Esophagus squamous epithelium (tissue), 5 donors: Measurements from ENCODE around the gene AS3MT. TPM values are rescaled to one million over a fixed set of nuclear protein-coding genes. Genes with fewer than 3 reads are reported as not detected.

Experiments used
- DNase-seq: peaks from one replicate; lab custom pipeline; 2025; lab: John Stamatoyannopoulos, UW
- H3K27ac ChIP-seq, 4 donors: fragments of 200-600 bp; sonication (generic); one replicate each; pipeline ENCODE4 v1.5.1; 2016 to 2019; ENCODE audit warnings: mild to moderate bottlenecking in 1 of 4
- H3K27me3 ChIP-seq, 4 donors: fragments of 200-600 bp; sonication (generic); 1 replicate in 3 of 4; 2 replicates in 1 of 4; pipeline versions ENCODE4 v1.5.1 to v1.6.0; 2017 to 2021; ENCODE audit warnings: antibody characterized with exemption in 1 of 4
- H3K36me3 ChIP-seq, 3 donors: fragments of 200-600 bp; sonication (generic); one replicate each; pipeline ENCODE4 v1.5.1; 2016 to 2019
- H3K4me1 ChIP-seq, 3 donors: fragments of 200-600 bp; sonication (generic); one replicate each; pipeline ENCODE4 v1.5.1; 2017 to 2019
- H3K4me3 ChIP-seq, 4 donors: fragments of 200-600 bp; sonication (generic); 1 replicate in 3 of 4; 2 replicates in 1 of 4; pipeline ENCODE4 v1.5.1; 2016 to 2019; ENCODE audit warnings: mild to moderate bottlenecking in 2 of 4, moderate library complexity in 1 of 4
- H3K9me3 ChIP-seq, 3 donors: fragments of 200-600 bp; sonication (generic); one replicate each; pipeline ENCODE4 v1.5.1; 2016 to 2019
- POLR2A ChIP-seq, 4 donors: fragments of 450-650 bp; IDR thresholded peaks; one replicate each; pipeline ENCODE4 v1.6.1; 2017; ENCODE audit warnings: antibody characterized with exemption in 4 of 4, mild to moderate bottlenecking in 4 of 4, moderate library complexity in 3 of 4
- WGBS, 2 donors: methylation state at CpG; one replicate each; pipeline ENCODE4 v1.1.5; 2018; 5-methylcytosine and 5-hydroxymethylcytosine counted together
- intact Hi-C: fragments of 100-400 bp; cut with DNase I; formaldehyde crosslinking; loops from one replicate; pipeline ENCODE4 v1.15.0; 2022
- total RNA-seq, 4 donors: library from RNA; depleted of rRNA; stranded (reverse); fragments of >200 nt; gene quantifications; one replicate each; pipeline ENCODE4 v1.1.0, GENCODE V29; 2016
- TF ChIP-seq, protein P1 (sequence below), 6 experiments: fragments of 450-650 bp in 4 of 6; fragments of 200-600 bp in 2 of 6; sonication (generic) in 2 of 6; IDR thresholded peaks; one replicate each; pipeline ENCODE4 v1.5.1; 2016 to 2019; ENCODE audit warnings: antibody characterized with exemption in 6 of 6, mild to moderate bottlenecking in 4 of 6, moderate library complexity in 4 of 6
- donor health status: DM: yes; HTN: yes; CAD: no.

The AS3MT gene
- total RNA-seq, 4 donors from 2014 or later, result 0.44 to 4.4 (median 2.9) TPM

DNA sequence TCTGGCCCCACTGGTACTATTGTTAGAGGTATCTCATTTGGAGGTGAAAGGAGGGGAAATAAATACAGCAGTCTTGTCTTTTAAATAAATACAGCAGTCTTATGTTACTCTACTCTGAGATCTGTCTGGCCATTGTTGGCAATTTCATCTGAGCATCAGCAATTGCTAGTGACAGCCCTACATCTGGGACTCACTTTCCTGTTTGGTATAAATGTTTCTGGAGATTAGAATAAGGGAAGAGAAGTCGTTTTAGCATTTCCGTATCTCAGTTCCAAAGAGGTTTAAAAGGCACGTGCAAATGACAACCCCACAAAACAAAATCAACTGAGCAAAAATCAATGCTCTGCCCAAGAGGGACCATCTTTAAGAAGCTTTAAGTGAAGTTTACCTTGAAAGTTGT lies 30.7 kb downstream of the AS3MT start:
- 77 to 83% methylated on average over 3 of the region's 3 CpGs for WGBS, 2 donors
- no peak overlapping the region for H3K27ac ChIP-seq
- TF ChIP-seq, protein P1, sequence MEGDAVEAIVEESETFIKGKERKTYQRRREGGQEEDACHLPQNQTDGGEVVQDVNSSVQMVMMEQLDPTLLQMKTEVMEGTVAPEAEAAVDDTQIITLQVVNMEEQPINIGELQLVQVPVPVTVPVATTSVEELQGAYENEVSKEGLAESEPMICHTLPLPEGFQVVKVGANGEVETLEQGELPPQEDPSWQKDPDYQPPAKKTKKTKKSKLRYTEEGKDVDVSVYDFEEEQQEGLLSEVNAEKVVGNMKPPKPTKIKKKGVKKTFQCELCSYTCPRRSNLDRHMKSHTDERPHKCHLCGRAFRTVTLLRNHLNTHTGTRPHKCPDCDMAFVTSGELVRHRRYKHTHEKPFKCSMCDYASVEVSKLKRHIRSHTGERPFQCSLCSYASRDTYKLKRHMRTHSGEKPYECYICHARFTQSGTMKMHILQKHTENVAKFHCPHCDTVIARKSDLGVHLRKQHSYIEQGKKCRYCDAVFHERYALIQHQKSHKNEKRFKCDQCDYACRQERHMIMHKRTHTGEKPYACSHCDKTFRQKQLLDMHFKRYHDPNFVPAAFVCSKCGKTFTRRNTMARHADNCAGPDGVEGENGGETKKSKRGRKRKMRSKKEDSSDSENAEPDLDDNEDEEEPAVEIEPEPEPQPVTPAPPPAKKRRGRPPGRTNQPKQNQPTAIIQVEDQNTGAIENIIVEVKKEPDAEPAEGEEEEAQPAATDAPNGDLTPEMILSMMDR (IDR thresholded peaks at IDR 0.05), result no peak
- no peak for TF ChIP-seq POLR2A (IDR thresholded peaks at IDR 0.05)

GRCh38 chr10:102904346-102904745 lies 35.1 kb downstream of the AS3MT start:
- no peaks in the 10 kb centered on the region for H3K27me3 ChIP-seq
- no peaks in the 10 kb centered on the region for H3K9me3 ChIP-seq
- TF ChIP-seq, protein P1 (IDR thresholded peaks at IDR 0.05), result no peak
- no peak for TF ChIP-seq POLR2A (IDR thresholded peaks at IDR 0.05)
- H3K36me3 ChIP-seq, result no peaks in the 10 kb centered on the region
- intact Hi-C loops, result loop anchor here (5.0 kb wide), 1 partner anchor 67 kb away; the partner anchor contains the start of gene CYP17A1
- no peaks in the 10 kb centered on the region for H3K4me1 ChIP-seq
- no peak overlapping the region for H3K4me3 ChIP-seq
- no peak overlapping the region for H3K27ac ChIP-seq
- DNase-seq, result no peak

More for the DNA sequence above, 30.7 kb downstream of the AS3MT start:
- no peaks in the 10 kb centered on the region for H3K9me3 ChIP-seq
- H3K4me1 ChIP-seq, result no peaks in the 10 kb centered on the region
- H3K27me3 ChIP-seq, result no peaks in the 10 kb centered on the region
- intact Hi-C loops, result loop anchor here (5.0 kb wide), 1 partner anchor 63 kb away; the partner anchor contains the start of gene CYP17A1
- H3K4me3 ChIP-seq, result no peak overlapping the region
- H3K36me3 ChIP-seq, result no peaks in the 10 kb centered on the region
- DNase-seq, result no peak

DNA sequence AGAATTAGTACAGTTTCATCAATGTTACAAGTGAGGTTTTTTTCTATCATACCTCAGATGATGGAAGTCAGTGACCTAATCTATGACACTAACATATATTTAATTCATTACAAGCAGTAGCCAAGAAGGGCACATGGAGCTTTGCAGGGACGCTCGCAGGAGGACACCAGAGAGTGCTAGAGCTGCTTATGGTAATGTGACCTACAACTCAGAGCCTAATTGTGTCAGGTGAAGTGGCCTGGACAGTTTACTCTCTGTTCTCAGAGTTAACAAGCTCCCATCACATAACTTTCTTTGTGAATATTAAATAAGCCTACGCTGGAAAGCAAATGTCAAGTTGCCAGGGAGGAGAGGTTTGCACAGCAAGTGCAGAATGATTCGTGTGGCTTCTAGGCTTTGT lies 37.2 kb downstream of the AS3MT start:
- Histone ChIP-seq H3K27me3 (no peaks in the 10 kb centered on the region), H3K4me1 (no peaks in the 10 kb centered on the region), H3K27ac (no peak overlapping the region), H3K36me3 (no peaks in the 10 kb centered on the region), H3K4me3 (no peak overlapping the region), H3K9me3 (no peaks in the 10 kb centered on the region)
- no peak for DNase-seq
- intact Hi-C loops, result no loop called here
- TF ChIP-seq POLR2A (IDR thresholded peaks at IDR 0.05), result no peak
- TF ChIP-seq, protein P1 (IDR thresholded peaks at IDR 0.05), result no peak
- WGBS, 2 donors, result 66 to 77% methylated on average over 3 to 4 of the region's 4 CpGs

GRCh38 chr10:102914781-102915180 lies 45.5 kb downstream of the AS3MT start:
- intact Hi-C loops, result loop anchor here (5.0 to 10.0 kb wide), 2 partner anchors 153 to 330 kb away; partner anchors contain the start of gene RPEL1
- TF ChIP-seq, protein P1 (IDR thresholded peaks at IDR 0.05), result no peak
- no peak for TF ChIP-seq POLR2A (IDR thresholded peaks at IDR 0.05)
- WGBS, 2 donors, result 38 to 50% methylated on average over 1 of the region's 1 CpG

GRCh38 chr10:102916173-102916572 lies 46.9 kb downstream of the AS3MT start:
- no peak overlapping the region for H3K27ac ChIP-seq
- no peaks in the 10 kb centered on the region for H3K9me3 ChIP-seq
- no peak for TF ChIP-seq POLR2A (IDR thresholded peaks at IDR 0.05)
- WGBS, 2 donors, result 82 to 83% methylated on average over 7 of the region's 7 CpGs
- peaks cover 0 to 6% (median 0%) of the 10 kb centered on the region in 4 donors for H3K27me3 ChIP-seq
- peaks cover 15 to 40% (median 18%) of the 10 kb centered on the region in 3 donors for H3K4me1 ChIP-seq
- intact Hi-C loops, result loop anchor here (5.0 to 10.0 kb wide), 2 partner anchors 151 to 329 kb away; partner anchors contain the start of gene RPEL1
- H3K36me3 ChIP-seq, result no peaks in the 10 kb centered on the region
- no peak overlapping the region for H3K4me3 ChIP-seq
- DNase-seq, result no peak

More at GRCh38 chr10:102914781-102915180, 45.5 kb downstream of the AS3MT start:
- Histone ChIP-seq H3K27me3 (peaks cover 0 to 6% (median 0%) of the 10 kb centered on the region in 4 donors), H3K9me3 (no peaks in the 10 kb centered on the region), H3K4me1 (peaks cover 7 to 26% (median 10%) of the 10 kb centered on the region in 3 donors), H3K27ac (no peak overlapping the region), H3K36me3 (no peaks in the 10 kb centered on the region), H3K4me3 (no peak overlapping the region)
- DNase-seq, result no peak
